OCI-LY1 (cell line): Measurements from ENCODE around the gene TUBGCP6.

Source experiments
- H2AFZ ChIP-seq: fragments of 200-600 bp; sonication (generic), shearing (Covaris generic); 2 replicates; pipeline ENCODE4 v1.6.0; 2014; ENCODE audit warnings: antibody characterized with exemption, mild to moderate bottlenecking, low read length
- H3F3A ChIP-seq: fragments of 200-600 bp; sonication (generic), shearing (Covaris generic); 2 replicates; pipeline ENCODE4 v1.6.0; 2014; ENCODE audit warnings: mild to moderate bottlenecking, antibody characterized with exemption, low read length, moderate library complexity; ENCODE audit not compliant: insufficient read depth
- H3K27ac ChIP-seq: fragments of 200-600 bp; sonication (generic); 2 replicates; pipeline ENCODE4 v1.5.1; 2014; ENCODE audit warnings: low read length, mixed run types, mild to moderate bottlenecking, low read depth; ENCODE audit not compliant: poor library complexity, severe bottlenecking
- H3K27me3 ChIP-seq: fragments of 200-600 bp; sonication (generic); 2 replicates; pipeline ENCODE4 v1.6.0; 2014; ENCODE audit warnings: antibody characterized with exemption, mild to moderate bottlenecking, low read length, moderate library complexity; ENCODE audit not compliant: insufficient read depth
- H3K36me3 ChIP-seq: fragments of 200-600 bp; sonication (generic); 2 replicates; pipeline ENCODE4 v1.6.1; 2014; ENCODE audit warnings: mild to moderate bottlenecking, antibody characterized with exemption, low read length, moderate library complexity, mixed read lengths; ENCODE audit not compliant: insufficient read depth
- H3K4me1 ChIP-seq: fragments of 200-600 bp; sonication (generic); 2 replicates; pipeline ENCODE4 v1.5.1; 2014; ENCODE audit warnings: mild to moderate bottlenecking, low read length, moderate library complexity; ENCODE audit not compliant: insufficient read depth, severe bottlenecking
- H3K4me2 ChIP-seq: fragments of 200-600 bp; sonication (generic), shearing (Covaris generic); 2 replicates; pipeline ENCODE4 v1.6.1; 2014; ENCODE audit warnings: low read length
- H3K4me3 ChIP-seq: fragments of 200-600 bp; sonication (generic); 2 replicates; pipeline ENCODE4 v1.5.1; 2014; ENCODE audit warnings: low read length, low read depth, mild to moderate bottlenecking, mixed read lengths; ENCODE audit not compliant: poor library complexity, severe bottlenecking
- H3K79me2 ChIP-seq: fragments of 200-600 bp; shearing (Covaris generic); 2 replicates; pipeline ENCODE4 v1.6.1; 2016; ENCODE audit warnings: mixed run types, low read length, mixed read lengths; ENCODE audit not compliant: insufficient read depth
- H3K9ac ChIP-seq: fragments of 200-600 bp; sonication (generic), shearing (Covaris generic); 2 replicates; pipeline ENCODE4 v1.6.1; 2014; ENCODE audit warnings: mild to moderate bottlenecking, low read length, mixed read lengths
- H3K9me2 ChIP-seq: fragments of 200-600 bp; sonication (generic), shearing (Covaris generic); 2 replicates; pipeline ENCODE4 v1.6.1; 2014; ENCODE audit warnings: low read depth, mild to moderate bottlenecking, low read length, mixed read lengths
- H3K9me3 ChIP-seq: fragments of 200-600 bp; shearing (Covaris generic); 2 replicates; pipeline ENCODE4 v1.6.1; 2014; ENCODE audit warnings: low read length, mixed read lengths
- H4K20me1 ChIP-seq: fragments of 200-600 bp; sonication (generic), shearing (Covaris generic); 2 replicates; pipeline ENCODE4 v1.6.0; 2016; ENCODE audit warnings: mild to moderate bottlenecking, low read length; ENCODE audit not compliant: insufficient read depth
- EZH2 ChIP-seq: fragments of 200-600 bp; sonication (generic), shearing (Covaris generic); IDR thresholded peaks from 2 replicates; pipeline ENCODE4 v1.8.0; 2017; ENCODE audit warnings: borderline replicate concordance, mixed run types, mild to moderate bottlenecking, antibody characterized with exemption, low read length, moderate library complexity, mixed read lengths
- TF ChIP-seq, protein P1 (sequence below): fragments of 200-600 bp; sonication (generic), shearing (Covaris generic); IDR thresholded peaks from 2 replicates; pipeline ENCODE4 v1.5.1; 2017; ENCODE audit warnings: mild to moderate bottlenecking, antibody characterized with exemption, low read length, moderate library complexity, mixed read lengths

Gene TUBGCP6

DNA sequence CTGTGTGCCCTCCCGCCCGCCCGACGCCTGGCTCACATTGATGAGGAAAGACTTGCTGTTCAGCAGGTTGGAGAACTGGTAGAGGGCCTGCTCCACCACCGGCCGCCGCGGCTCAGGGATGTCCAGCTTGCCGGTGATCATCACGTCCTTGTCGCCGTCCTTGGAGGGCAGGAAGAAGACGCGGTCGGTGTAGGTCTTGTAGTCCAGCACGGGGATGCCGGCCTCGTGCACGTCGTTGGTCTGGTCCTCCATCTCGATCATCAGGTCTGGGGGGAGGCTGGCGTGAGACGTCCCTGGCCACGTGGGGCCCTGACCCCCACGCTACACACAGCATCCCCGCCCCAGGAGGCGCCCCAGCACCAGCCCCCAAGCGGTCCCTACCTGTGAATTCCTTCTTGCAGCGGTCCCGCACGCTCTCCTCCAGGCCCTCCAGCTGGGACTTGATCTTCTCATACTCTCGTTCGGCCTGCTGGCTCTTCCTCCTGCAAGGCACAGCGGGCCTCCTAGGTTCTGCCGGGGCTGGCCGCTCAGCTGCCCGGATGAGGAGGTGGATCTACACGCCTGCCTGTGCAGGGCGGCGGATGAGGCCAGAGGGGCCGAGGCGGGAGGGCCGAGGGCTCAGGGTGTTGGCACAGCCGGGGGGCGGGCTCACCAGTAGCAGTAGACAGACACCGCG lies 36.0 kb upstream of the TUBGCP6 start:
- H3K27ac ChIP-seq, result no peak overlapping the region
- H3K9me2 ChIP-seq, result no peaks in the 10 kb centered on the region
- no peak overlapping the region for H3K4me2 ChIP-seq
- H4K20me1 ChIP-seq, result no peaks in the 10 kb centered on the region
- no peaks in the 10 kb centered on the region for H3K36me3 ChIP-seq
- peaks cover 10% of the 10 kb centered on the region; the same call in 1 of the 2 replicates for H3K27me3 ChIP-seq
- no peaks in the 10 kb centered on the region for H3K79me2 ChIP-seq
- H2AFZ ChIP-seq, result no peak overlapping the region
- H3K4me1 ChIP-seq, result no peaks in the 10 kb centered on the region
- no peak for TF ChIP-seq EZH2
- TF ChIP-seq, protein P1, sequence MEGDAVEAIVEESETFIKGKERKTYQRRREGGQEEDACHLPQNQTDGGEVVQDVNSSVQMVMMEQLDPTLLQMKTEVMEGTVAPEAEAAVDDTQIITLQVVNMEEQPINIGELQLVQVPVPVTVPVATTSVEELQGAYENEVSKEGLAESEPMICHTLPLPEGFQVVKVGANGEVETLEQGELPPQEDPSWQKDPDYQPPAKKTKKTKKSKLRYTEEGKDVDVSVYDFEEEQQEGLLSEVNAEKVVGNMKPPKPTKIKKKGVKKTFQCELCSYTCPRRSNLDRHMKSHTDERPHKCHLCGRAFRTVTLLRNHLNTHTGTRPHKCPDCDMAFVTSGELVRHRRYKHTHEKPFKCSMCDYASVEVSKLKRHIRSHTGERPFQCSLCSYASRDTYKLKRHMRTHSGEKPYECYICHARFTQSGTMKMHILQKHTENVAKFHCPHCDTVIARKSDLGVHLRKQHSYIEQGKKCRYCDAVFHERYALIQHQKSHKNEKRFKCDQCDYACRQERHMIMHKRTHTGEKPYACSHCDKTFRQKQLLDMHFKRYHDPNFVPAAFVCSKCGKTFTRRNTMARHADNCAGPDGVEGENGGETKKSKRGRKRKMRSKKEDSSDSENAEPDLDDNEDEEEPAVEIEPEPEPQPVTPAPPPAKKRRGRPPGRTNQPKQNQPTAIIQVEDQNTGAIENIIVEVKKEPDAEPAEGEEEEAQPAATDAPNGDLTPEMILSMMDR, result no peak
- H3F3A ChIP-seq, result no peaks in the 10 kb centered on the region
- H3K9ac ChIP-seq, result no peak overlapping the region
- no peaks in the 10 kb centered on the region for H3K9me3 ChIP-seq
- no peak overlapping the region for H3K4me3 ChIP-seq

DNA sequence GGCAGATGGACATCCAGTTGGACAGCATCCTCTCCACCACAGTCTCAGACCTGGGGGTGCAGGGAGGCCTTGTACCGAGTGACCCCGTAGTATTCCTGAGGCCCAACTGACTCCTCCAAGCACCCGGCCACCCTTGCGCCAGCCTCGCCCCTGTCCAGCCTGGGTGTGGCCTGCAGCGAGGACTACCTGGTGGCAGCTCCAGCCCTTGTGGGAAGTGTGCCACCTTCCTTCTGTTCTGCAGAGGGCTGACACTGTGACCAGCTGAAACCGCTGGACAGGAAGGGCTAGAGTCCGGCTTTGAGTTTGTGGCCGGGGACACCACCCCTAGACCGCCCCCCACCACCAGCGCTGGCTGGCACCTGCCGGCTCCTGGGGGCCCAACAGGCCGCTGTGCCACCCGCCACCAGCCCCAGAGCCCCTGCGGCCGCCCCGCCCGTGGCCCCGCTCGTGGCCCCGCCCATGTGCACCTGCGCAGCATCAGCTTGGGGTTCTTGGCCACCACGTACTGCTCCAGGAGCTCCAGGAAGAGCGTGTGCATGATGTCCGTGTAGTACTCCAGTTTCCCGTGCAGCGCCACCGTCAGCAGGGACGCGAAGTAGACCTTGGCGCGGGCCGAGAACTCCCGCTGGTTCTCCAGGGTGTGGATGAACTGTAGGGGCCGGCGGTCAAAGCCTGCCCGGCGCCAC lies 35.3 kb upstream of the TUBGCP6 start:
- peaks cover 7% of the 10 kb centered on the region; the same call in 1 of the 2 replicates for H3K27me3 ChIP-seq
- H3K9ac ChIP-seq, result no peak overlapping the region
- no peak for TF ChIP-seq EZH2
- TF ChIP-seq, protein P1, result no peak
- no peaks in the 10 kb centered on the region for H3K79me2 ChIP-seq
- H4K20me1 ChIP-seq, result no peaks in the 10 kb centered on the region
- no peak overlapping the region for H3K4me3 ChIP-seq
- H3K4me2 ChIP-seq, result no peak overlapping the region
- no peak overlapping the region for H2AFZ ChIP-seq
- no peaks in the 10 kb centered on the region for H3K9me3 ChIP-seq
- no peaks in the 10 kb centered on the region for H3K36me3 ChIP-seq
- H3K9me2 ChIP-seq, result no peaks in the 10 kb centered on the region
- no peaks in the 10 kb centered on the region for H3F3A ChIP-seq
- no peak overlapping the region for H3K27ac ChIP-seq
- no peaks in the 10 kb centered on the region for H3K4me1 ChIP-seq

DNA sequence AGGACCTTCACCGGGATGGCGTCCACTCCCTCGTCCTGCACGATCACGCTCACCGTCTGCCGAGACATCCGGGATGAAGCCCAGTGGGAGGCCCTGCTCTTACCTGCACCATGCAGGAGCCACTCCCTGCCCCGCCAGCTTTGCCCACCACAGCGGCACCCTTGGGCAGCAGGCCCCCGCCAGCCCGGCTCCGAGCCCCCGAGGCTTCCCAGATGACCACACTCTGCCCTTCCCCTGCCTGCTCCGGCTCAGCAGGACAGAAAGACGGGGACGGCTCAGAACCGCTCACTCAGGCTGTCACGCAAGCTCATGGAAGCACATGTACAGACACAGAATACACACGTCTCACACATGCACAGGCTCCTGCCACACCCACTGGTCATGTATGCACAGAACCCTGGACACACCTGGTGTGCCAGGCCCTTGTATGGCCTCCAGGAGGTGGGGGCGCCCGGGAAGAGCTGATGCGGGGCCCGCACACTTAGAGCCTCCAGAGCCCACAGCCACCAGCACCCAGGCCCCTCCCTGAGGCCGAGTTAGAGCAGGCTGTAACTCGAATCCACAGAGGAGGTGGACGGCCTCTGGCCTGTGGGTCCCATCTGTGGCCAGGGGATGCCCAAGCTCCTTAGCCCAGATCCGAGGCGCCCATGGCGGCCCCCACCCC lies 34.3 kb upstream of the TUBGCP6 start:
- Histone ChIP-seq H3K9ac (no peak overlapping the region), H3K79me2 (no peaks in the 10 kb centered on the region), H3K27ac (no peak overlapping the region), H4K20me1 (no peaks in the 10 kb centered on the region), H3K4me3 (no peak overlapping the region), H3K9me3 (no peaks in the 10 kb centered on the region), H2AFZ (no peak overlapping the region), H3K4me2 (no peak overlapping the region), H3K27me3 (peaks cover 7% of the 10 kb centered on the region; the same call in 1 of the 2 replicates), H3F3A (no peaks in the 10 kb centered on the region), H3K9me2 (no peaks in the 10 kb centered on the region), H3K4me1 (no peaks in the 10 kb centered on the region), H3K36me3 (no peaks in the 10 kb centered on the region)
- no peak for TF ChIP-seq EZH2
- TF ChIP-seq, protein P1, result no peak
